CD8-positive, alpha-beta memory T cell (primary cell): ENCODE data around the gene MARK4. TPM values are rescaled to one million over a fixed set of nuclear protein-coding genes. Genes with fewer than 3 reads are reported as not detected.
A peak's percentile ranks its signal among the peaks of the same experiment; 100 is the strongest.

Experiments
- CTCF ChIA-PET: fragments of 350-600 bp; sonication (Branson Sonifier 250); formaldehyde crosslinking; loops from one replicate; lab custom pipeline; 2021; ENCODE audit warnings: antibody characterized with exemption; lab: Charles Lee
- POLR2A ChIA-PET: fragments of 350-600 bp; sonication (Branson Sonifier 250); formaldehyde crosslinking; loops from one replicate; lab custom pipeline; 2021; ENCODE audit warnings: antibody characterized with exemption; lab: Charles Lee
- DNase-seq, 5 donors: peaks; one replicate each; pipeline versions ENCODE4 v3.0.0 to v3.0.0-alpha.2; 2020 to 2022; ENCODE audit warnings: mixed read lengths in 1 of 5
- H3K27ac ChIP-seq: one replicate; pipeline ENCODE4 v1.7.0; 2013; ENCODE audit warnings: low read depth, mild to moderate bottlenecking, low read length, moderate library complexity
- H3K27me3 ChIP-seq: 2 replicates; pipeline ENCODE4 v1.7.0; 2013; ENCODE audit warnings: low read length, mild to moderate bottlenecking; ENCODE audit not compliant: insufficient read depth, poor library complexity, severe bottlenecking
- H3K36me3 ChIP-seq: 2 replicates; pipeline ENCODE4 v1.7.0; 2013; ENCODE audit warnings: mild to moderate bottlenecking, low read length, moderate library complexity; ENCODE audit not compliant: insufficient read depth
- H3K4me1 ChIP-seq: 2 replicates; pipeline ENCODE4 v1.7.0; 2013; ENCODE audit warnings: mild to moderate bottlenecking, low read length, moderate library complexity; ENCODE audit not compliant: insufficient read depth
- H3K4me3 ChIP-seq: 2 replicates; pipeline ENCODE4 v1.7.0; 2013; ENCODE audit warnings: mild to moderate bottlenecking, low read length
- H3K9me3 ChIP-seq: 2 replicates; pipeline ENCODE4 v1.7.0; 2013; ENCODE audit warnings: mild to moderate bottlenecking, low read length
- H3K27ac Mint-ChIP-seq, 8 donors: one replicate each; pipeline ENCODE4 v1.8.0; 2020 to 2021; ENCODE audit warnings: mixed read lengths in 8 of 8, mild to moderate bottlenecking in 6 of 8, inconsistent platforms in 3 of 8, moderate library complexity in 3 of 8
- H3K27me3 Mint-ChIP-seq, 2 donors: one replicate each; pipeline ENCODE4 v1.8.0; 2020 to 2021; ENCODE audit warnings: mixed read lengths in 2 of 2, mild to moderate bottlenecking in 1 of 2, moderate library complexity in 1 of 2
- H3K36me3 Mint-ChIP-seq, 3 donors: one replicate each; pipeline ENCODE4 v1.8.0; 2020 to 2021; ENCODE audit warnings: mixed read lengths in 3 of 3, inconsistent platforms in 1 of 3, mild to moderate bottlenecking in 1 of 3
- H3K4me1 Mint-ChIP-seq, 3 donors: one replicate each; pipeline ENCODE4 v1.8.0; 2020 to 2021; ENCODE audit warnings: mixed read lengths in 3 of 3, inconsistent platforms in 1 of 3, mild to moderate bottlenecking in 1 of 3
- H3K4me3 Mint-ChIP-seq, 7 donors: one replicate each; pipeline ENCODE4 v1.8.0; 2020 to 2021; ENCODE audit warnings: mixed read lengths in 7 of 7, mild to moderate bottlenecking in 6 of 7, moderate library complexity in 4 of 7, inconsistent platforms in 2 of 7
- H3K9me3 Mint-ChIP-seq, 5 donors: one replicate each; pipeline ENCODE4 v1.8.0; 2020 to 2022; ENCODE audit warnings: mixed read lengths in 5 of 5, mild to moderate bottlenecking in 3 of 5, moderate library complexity in 2 of 5, inconsistent platforms in 1 of 5
- polyA plus RNA-seq: library from polyadenylated mRNA; unstranded; fragments of 300-500 nt; fragmentation: Illumina TruSeq; gene quantifications from one replicate; pipeline ENCODE4 v1.2.3, GENCODE V29; 2021
- total RNA-seq, 2 experiments: library from RNA; stranded (reverse); gene quantifications; one replicate each; pipeline ENCODE4 v1.2.3, GENCODE V29; 2021

Gene MARK4
- total and polyA plus RNA-seq, 3 experiments from 2014 or later, result 2.6 to 21.2 (median 20.2) TPM

- DNase-seq, result no peak
- H3K4me3 Mint-ChIP-seq, result no peak overlapping the region
- Histone ChIP-seq H3K9me3 (no peaks in the 10 kb centered on the region), H3K36me3 (peaks cover 7% of the 10 kb centered on the region), H3K27ac (no peak overlapping the region), H3K27me3 (no peaks in the 10 kb centered on the region), H3K4me3 (no peak overlapping the region), H3K4me1 (no peaks in the 10 kb centered on the region)
- no peak overlapping the region for H3K27ac Mint-ChIP-seq
- H3K27me3 Mint-ChIP-seq, result peaks cover 0 to 2% of the 10 kb centered on the region in 2 donors
- peaks cover 25 to 77% (median 29%) of the 10 kb centered on the region in 3 donors for H3K36me3 Mint-ChIP-seq
- H3K4me1 Mint-ChIP-seq, result no peaks in the 10 kb centered on the region
- ChIA-PET POLR2A (interaction anchor here (0.6 kb wide), 1 partner anchor 14 kb away, joined by 10 read pairs; no protein-coding TSS in a partner anchor), CTCF (no interaction called here)
- H3K9me3 Mint-ChIP-seq, result peaks cover 0 to 4% (median 0%) of the 10 kb centered on the region in 5 donors
Measured at GRCh38 chr19:45295873-45296272, 44.8 kb downstream of the MARK4 start.

GRCh38 chr19:45296355-45296754 is 45.3 kb downstream of the MARK4 start:
- H3K36me3 Mint-ChIP-seq, result peaks cover 22 to 76% (median 27%) of the 10 kb centered on the region in 3 donors
- Histone ChIP-seq H3K36me3 (peaks cover 4% of the 10 kb centered on the region), H3K4me3 (no peak overlapping the region), H3K9me3 (no peaks in the 10 kb centered on the region), H3K4me1 (no peaks in the 10 kb centered on the region), H3K27ac (no peak overlapping the region), H3K27me3 (no peaks in the 10 kb centered on the region)
- H3K4me3 Mint-ChIP-seq, result no peak overlapping the region
- H3K27me3 Mint-ChIP-seq, result peaks cover 0 to 2% of the 10 kb centered on the region in 2 donors
- ChIA-PET CTCF (no interaction called here), POLR2A (no interaction called here)
- DNase-seq, result no peak
- H3K4me1 Mint-ChIP-seq, result no peaks in the 10 kb centered on the region
- H3K9me3 Mint-ChIP-seq, result peaks cover 0 to 4% (median 0%) of the 10 kb centered on the region in 5 donors
- no peak overlapping the region for H3K27ac Mint-ChIP-seq

DNA sequence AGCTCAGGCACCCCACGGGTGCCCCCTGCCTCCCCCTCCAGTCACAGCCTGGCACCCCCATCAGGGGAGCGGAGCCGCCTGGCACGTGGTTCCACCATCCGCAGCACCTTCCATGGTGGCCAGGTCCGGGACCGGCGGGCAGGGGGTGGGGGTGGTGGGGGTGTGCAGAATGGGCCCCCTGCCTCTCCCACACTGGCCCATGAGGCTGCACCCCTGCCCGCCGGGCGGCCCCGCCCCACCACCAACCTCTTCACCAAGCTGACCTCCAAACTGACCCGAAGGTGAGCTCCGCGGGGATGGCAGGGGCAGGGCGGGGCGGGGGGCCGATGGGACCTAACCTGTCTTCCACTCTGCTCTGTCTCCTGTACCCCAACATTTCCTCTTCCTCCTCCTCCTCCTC is 46.6 kb downstream of the MARK4 start:
- Histone ChIP-seq H3K9me3 (no peaks in the 10 kb centered on the region), H3K27ac (no peak overlapping the region), H3K36me3 (no peaks in the 10 kb centered on the region), H3K4me3 (no peak overlapping the region), H3K27me3 (no peaks in the 10 kb centered on the region), H3K4me1 (no peaks in the 10 kb centered on the region)
- Mint-ChIP-seq H3K4me1 (no peaks in the 10 kb centered on the region), H3K27me3 (no peaks in the 10 kb centered on the region), H3K4me3 (no peak overlapping the region), H3K9me3 (peaks cover 0 to under 1% (median 0%) of the 10 kb centered on the region in 5 donors), H3K27ac (peak overlapping the region in 1 of 8 donors; percentile 19), H3K36me3 (peaks cover 17 to 71% (median 19%) of the 10 kb centered on the region in 3 donors)
- ChIA-PET POLR2A (no interaction called here), CTCF (no interaction called here)
- DNase-seq, result no peak

DNA sequence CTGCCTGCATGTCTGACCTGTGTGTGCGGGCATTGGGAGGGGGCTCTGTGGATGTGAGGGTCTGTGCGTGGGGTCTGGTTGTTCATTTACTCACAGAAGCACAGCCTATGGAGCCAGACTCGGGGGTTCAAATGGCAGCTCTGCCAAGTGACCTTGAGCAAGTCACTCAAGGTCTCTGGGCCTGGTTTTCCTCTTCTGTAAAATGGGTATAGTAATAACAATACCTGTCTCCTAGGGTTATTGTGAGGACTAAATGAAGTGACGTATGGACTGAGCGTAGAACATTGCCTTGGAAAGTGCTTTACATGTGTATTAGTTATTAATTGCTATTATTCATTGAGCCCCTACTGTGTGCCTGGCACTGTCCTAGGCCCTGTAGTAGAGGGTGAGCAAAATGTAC is 47.2 kb downstream of the MARK4 start:
- H3K9me3 ChIP-seq, result no peaks in the 10 kb centered on the region
- no peak overlapping the region for H3K27ac Mint-ChIP-seq
- H3K4me3 ChIP-seq, result no peak overlapping the region
- no peak overlapping the region for H3K4me3 Mint-ChIP-seq
- DNase-seq, result no peak
- H3K27ac ChIP-seq, result no peak overlapping the region
- H3K4me1 ChIP-seq, result no peaks in the 10 kb centered on the region
- H3K36me3 Mint-ChIP-seq, result peaks cover 15 to 71% (median 18%) of the 10 kb centered on the region in 3 donors
- H3K4me1 Mint-ChIP-seq, result no peaks in the 10 kb centered on the region
- H3K36me3 ChIP-seq, result no peaks in the 10 kb centered on the region
- H3K27me3 ChIP-seq, result no peaks in the 10 kb centered on the region
- H3K27me3 Mint-ChIP-seq, result no peaks in the 10 kb centered on the region
- no peaks in the 10 kb centered on the region for H3K9me3 Mint-ChIP-seq
- CTCF ChIA-PET, result no interaction called here
- POLR2A ChIA-PET, result no interaction called here

- ChIA-PET POLR2A (no interaction called here), CTCF (no interaction called here)
- Mint-ChIP-seq H3K27ac (no peak overlapping the region), H3K4me1 (peaks cover 0 to 2% (median 0%) of the 10 kb centered on the region in 3 donors), H3K9me3 (no peaks in the 10 kb centered on the region), H3K4me3 (no peak overlapping the region), H3K27me3 (peaks cover 0 to 2% of the 10 kb centered on the region in 2 donors), H3K36me3 (peaks cover 10 to 58% (median 17%) of the 10 kb centered on the region in 3 donors)
- Histone ChIP-seq H3K27ac (no peak overlapping the region), H3K27me3 (no peaks in the 10 kb centered on the region), H3K9me3 (no peaks in the 10 kb centered on the region), H3K36me3 (no peaks in the 10 kb centered on the region), H3K4me1 (no peaks in the 10 kb centered on the region), H3K4me3 (no peak overlapping the region)
- no peak for DNase-seq
Measured at GRCh38 chr19:45299719-45300118, 48.6 kb downstream of the MARK4 start.

- Mint-ChIP-seq H3K4me3 (no peak overlapping the region), H3K27ac (no peak overlapping the region), H3K4me1 (peaks cover 0 to 2% (median 0%) of the 10 kb centered on the region in 3 donors), H3K36me3 (peaks cover 6 to 39% (median 10%) of the 10 kb centered on the region in 3 donors), H3K9me3 (no peaks in the 10 kb centered on the region), H3K27me3 (peaks cover 0 to 2% of the 10 kb centered on the region in 2 donors)
- CTCF ChIA-PET, result no interaction called here
- Histone ChIP-seq H3K36me3 (no peaks in the 10 kb centered on the region), H3K27me3 (no peaks in the 10 kb centered on the region), H3K4me1 (no peaks in the 10 kb centered on the region), H3K27ac (no peak overlapping the region), H3K9me3 (no peaks in the 10 kb centered on the region), H3K4me3 (no peak overlapping the region)
- POLR2A ChIA-PET, result no interaction called here
- no peak for DNase-seq
Measured at GRCh38 chr19:45302416-45302815, 51.3 kb downstream of the MARK4 start.

- Histone ChIP-seq H3K9me3 (no peaks in the 10 kb centered on the region), H3K27ac (no peak overlapping the region), H3K27me3 (no peaks in the 10 kb centered on the region), H3K4me3 (no peak overlapping the region), H3K4me1 (no peaks in the 10 kb centered on the region), H3K36me3 (no peaks in the 10 kb centered on the region)
- peaks cover 0 to 2% of the 10 kb centered on the region in 2 donors for H3K27me3 Mint-ChIP-seq
- ChIA-PET CTCF (no interaction called here), POLR2A (no interaction called here)
- peaks cover 0 to 2% (median 0%) of the 10 kb centered on the region in 3 donors for H3K4me1 Mint-ChIP-seq
- H3K27ac Mint-ChIP-seq, result peak overlapping the region in 1 of 8 donors; percentile 33
- DNase-seq, result no peak
- H3K36me3 Mint-ChIP-seq, result peaks cover 6 to 33% (median 8%) of the 10 kb centered on the region in 3 donors
- no peaks in the 10 kb centered on the region for H3K9me3 Mint-ChIP-seq
- no peak overlapping the region for H3K4me3 Mint-ChIP-seq
Measured at GRCh38 chr19:45303269-45304060, 52.4 kb downstream of the MARK4 start.

GRCh38 chr19:45304141-45304926 is 53.3 kb downstream of the MARK4 start:
- H3K27me3 ChIP-seq, result no peaks in the 10 kb centered on the region
- H3K36me3 ChIP-seq, result no peaks in the 10 kb centered on the region
- H3K9me3 Mint-ChIP-seq, result no peaks in the 10 kb centered on the region
- no peaks in the 10 kb centered on the region for H3K4me1 ChIP-seq
- ChIA-PET POLR2A (no interaction called here), CTCF (no interaction called here)
- H3K27me3 Mint-ChIP-seq, result peaks cover 0 to 2% of the 10 kb centered on the region in 2 donors
- H3K9me3 ChIP-seq, result no peaks in the 10 kb centered on the region
- H3K27ac Mint-ChIP-seq, result peak overlapping the region in 3 of 8 donors; percentile 30 to 80 (median 54)
- no peak overlapping the region for H3K27ac ChIP-seq
- peaks cover 0 to 2% (median 0%) of the 10 kb centered on the region in 3 donors for H3K4me1 Mint-ChIP-seq
- DNase-seq, result no peak
- peaks cover 6 to 25% (median 6%) of the 10 kb centered on the region in 3 donors for H3K36me3 Mint-ChIP-seq
- no peak overlapping the region for H3K4me3 ChIP-seq
- H3K4me3 Mint-ChIP-seq, result peak overlapping the region in 1 of 7 donors; percentile 44
